NB4 (cell line): ENCODE results near the gene FABP3.

Source experiments
- MAX ChIP-seq: IDR thresholded peaks from 2 replicates; pipeline ENCODE4 v1.6.1; 2011; ENCODE audit warnings: low read depth, low read length
- POLR2A ChIP-seq: IDR thresholded peaks from 2 replicates; pipeline ENCODE4 v1.6.1; 2011; ENCODE audit warnings: mild to moderate bottlenecking; ENCODE audit not compliant: insufficient read length; ENCODE audit errors: extremely low read depth
- TF ChIP-seq, protein P1 (sequence below): IDR thresholded peaks from one replicate; pipeline ENCODE4 v1.5.1; 2012; ENCODE audit warnings: low read depth, low read length

DNA sequence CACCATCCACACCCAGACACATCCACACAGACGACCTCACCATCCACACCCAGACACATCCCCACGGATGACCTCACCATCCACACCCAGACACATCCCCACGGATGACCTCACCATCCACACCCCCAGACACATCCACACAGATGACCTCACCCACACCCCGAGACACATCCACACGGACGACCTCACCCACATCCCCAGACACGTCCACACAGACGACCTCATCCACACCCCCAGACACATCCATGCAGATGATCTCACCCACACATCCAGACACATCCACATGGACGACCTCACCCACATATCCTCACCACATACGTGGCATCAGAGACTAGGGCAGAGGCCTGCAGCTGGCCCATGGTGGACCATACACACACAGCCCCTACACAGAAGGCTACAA is 14.7 kb upstream of the FABP3 start:
- TF ChIP-seq, protein P1, sequence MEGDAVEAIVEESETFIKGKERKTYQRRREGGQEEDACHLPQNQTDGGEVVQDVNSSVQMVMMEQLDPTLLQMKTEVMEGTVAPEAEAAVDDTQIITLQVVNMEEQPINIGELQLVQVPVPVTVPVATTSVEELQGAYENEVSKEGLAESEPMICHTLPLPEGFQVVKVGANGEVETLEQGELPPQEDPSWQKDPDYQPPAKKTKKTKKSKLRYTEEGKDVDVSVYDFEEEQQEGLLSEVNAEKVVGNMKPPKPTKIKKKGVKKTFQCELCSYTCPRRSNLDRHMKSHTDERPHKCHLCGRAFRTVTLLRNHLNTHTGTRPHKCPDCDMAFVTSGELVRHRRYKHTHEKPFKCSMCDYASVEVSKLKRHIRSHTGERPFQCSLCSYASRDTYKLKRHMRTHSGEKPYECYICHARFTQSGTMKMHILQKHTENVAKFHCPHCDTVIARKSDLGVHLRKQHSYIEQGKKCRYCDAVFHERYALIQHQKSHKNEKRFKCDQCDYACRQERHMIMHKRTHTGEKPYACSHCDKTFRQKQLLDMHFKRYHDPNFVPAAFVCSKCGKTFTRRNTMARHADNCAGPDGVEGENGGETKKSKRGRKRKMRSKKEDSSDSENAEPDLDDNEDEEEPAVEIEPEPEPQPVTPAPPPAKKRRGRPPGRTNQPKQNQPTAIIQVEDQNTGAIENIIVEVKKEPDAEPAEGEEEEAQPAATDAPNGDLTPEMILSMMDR = no peak
- TF ChIP-seq MAX (no peak), POLR2A (no peak)
